HepG2 (cell line): ENCODE data around the gene AZU1. TPM values are rescaled to one million over a fixed set of nuclear protein-coding genes. Genes with fewer than 3 reads are reported as not detected.

Source experiments
- ATAD3A ChIP-seq: sonication (generic); formaldehyde crosslinking; IDR thresholded peaks from 2 replicates; pipeline ENCODE4 v1.4.0; 2020; ENCODE audit warnings: missing genetic modification reagents
- ATF1 ChIP-seq: IDR thresholded peaks from 2 replicates; pipeline ENCODE4 v1.6.1; 2016; ENCODE audit warnings: mild to moderate bottlenecking, control low read depth
- ATF7-NPFF ChIP-seq: sonication (generic); formaldehyde crosslinking; IDR thresholded peaks from 2 replicates; pipeline ENCODE4 v1.8.1; 2023; ENCODE audit warnings: mild to moderate bottlenecking, low read depth, missing genetic modification reagents, moderate library complexity
- CBX2 ChIP-seq, 2 experiments: fragments of 200-600 bp in 1 of 2; sonication (generic); formaldehyde crosslinking in 1 of 2; IDR thresholded peaks; 2 replicates each; pipeline versions ENCODE4 v1.7.0 to v1.8.1; 2018 to 2022; ENCODE audit warnings: low read depth in 2 of 2, low read length in 1 of 2, mild to moderate bottlenecking in 1 of 2, missing genetic modification reagents in 1 of 2
- CENPBD1 ChIP-seq: sonication (generic); formaldehyde crosslinking; IDR thresholded peaks from 2 replicates; pipeline ENCODE4 v1.8.0; 2022; ENCODE audit warnings: missing genetic modification reagents, low read depth, mild to moderate bottlenecking, borderline replicate concordance
- FIP1L1 ChIP-seq: fragments of 200-400 bp; formaldehyde crosslinking; IDR thresholded peaks from 2 replicates; pipeline ENCODE4 v1.6.1; 2018; ENCODE audit warnings: low read depth, mild to moderate bottlenecking, low read length, moderate library complexity, borderline replicate concordance; ENCODE audit not compliant: insufficient read depth
- KDM5B ChIP-seq: sonication (generic); formaldehyde crosslinking; IDR thresholded peaks from 2 replicates; pipeline ENCODE4 v1.4.0; 2020; ENCODE audit warnings: missing genetic modification reagents, mild to moderate bottlenecking, borderline replicate concordance
- MIER2 ChIP-seq: IDR thresholded peaks from 2 replicates; pipeline ENCODE4 v1.6.1; 2016; ENCODE audit warnings: missing biosample characterization, missing genetic modification reagents
- NCOA5 ChIP-seq: sonication (generic); formaldehyde crosslinking; IDR thresholded peaks from 2 replicates; pipeline ENCODE4 v1.4.0; 2020; ENCODE audit warnings: missing genetic modification reagents
- NFE2 ChIP-seq: sonication (generic); formaldehyde crosslinking; IDR thresholded peaks from 2 replicates; pipeline ENCODE4 v1.4.0; 2020; ENCODE audit warnings: missing genetic modification reagents
- RAD51 ChIP-seq: fragments of 450-650 bp; IDR thresholded peaks from 2 replicates; pipeline ENCODE4 v1.6.1; 2016; ENCODE audit warnings: borderline replicate concordance
- RCOR2 ChIP-seq: IDR thresholded peaks from 2 replicates; pipeline ENCODE4 v1.6.1; 2016; ENCODE audit warnings: missing biosample characterization, missing genetic modification reagents
- RFX3 ChIP-seq: IDR thresholded peaks from 2 replicates; pipeline ENCODE4 v1.6.1; 2016; ENCODE audit warnings: missing biosample characterization, missing genetic modification reagents
- TOPORS ChIP-seq: sonication (generic); formaldehyde crosslinking; IDR thresholded peaks from 2 replicates; pipeline ENCODE4 v1.8.0; 2023; ENCODE audit warnings: mild to moderate bottlenecking, missing genetic modification reagents
- UBTF ChIP-seq: sonication (generic); formaldehyde crosslinking; IDR thresholded peaks from 2 replicates; pipeline ENCODE4 v1.4.0; 2020; ENCODE audit warnings: mild to moderate bottlenecking, missing genetic modification reagents
- XBP1 ChIP-seq: sonication (generic); formaldehyde crosslinking; IDR thresholded peaks from 2 replicates; pipeline ENCODE4 v1.5.0; 2020; ENCODE audit warnings: missing genetic modification reagents
- ZNF451 ChIP-seq: sonication (generic); formaldehyde crosslinking; IDR thresholded peaks from 2 replicates; pipeline ENCODE4 v1.5.0; 2020; ENCODE audit warnings: mild to moderate bottlenecking, missing genetic modification reagents
- ZNF484 ChIP-seq: sonication (generic); formaldehyde crosslinking; IDR thresholded peaks from 2 replicates; pipeline ENCODE4 v1.5.1; 2020; ENCODE audit warnings: mild to moderate bottlenecking, low read depth, missing genetic modification reagents, borderline replicate concordance
- ZNF746 ChIP-seq: sonication (generic); formaldehyde crosslinking; IDR thresholded peaks from 2 replicates; pipeline ENCODE4 v1.8.0; 2022; ENCODE audit warnings: mild to moderate bottlenecking, missing genetic modification reagents
- ZSCAN22 ChIP-seq: sonication (generic); formaldehyde crosslinking; IDR thresholded peaks from 2 replicates; pipeline ENCODE4 v1.4.0; 2020; ENCODE audit warnings: mild to moderate bottlenecking, missing genetic modification reagents
- ZUFSP ChIP-seq: sonication (generic); formaldehyde crosslinking; IDR thresholded peaks from 2 replicates; pipeline ENCODE4 v1.9.0; 2021; ENCODE audit warnings: missing genetic modification reagents, mild to moderate bottlenecking, borderline replicate concordance
- polyA plus RNA-seq, 8 experiments: library from polyadenylated mRNA; depleted of rRNA in 3 of 8; stranded (reverse) in 7 of 8; unstranded in 1 of 8; fragments of >200 nt; fragmentation: Illumina TruSeq in 4 of 8; extraction: Trizol in 4 of 8; gene quantifications; 2 replicates each; pipeline versions ENCODE4 v1.2.1 to v1.2.3, GENCODE V29; 2011 to 2016; ENCODE audit warnings: low read depth in 4 of 8, missing spikeins in 1 of 8, mixed read lengths in 1 of 8; ENCODE audit not compliant: insufficient read depth in 1 of 8
- total RNA-seq, 5 experiments: library from RNA; depleted of rRNA; stranded (reverse); fragments of >200 nt; fragmentation: Illumina TruSeq; extraction: Trizol; gene quantifications; 2 replicates each; pipeline ENCODE4 v1.2.3, GENCODE V29; 2016; ENCODE audit warnings: low read depth in 1 of 5
- TF ChIP-seq, protein P1 (sequence below): sonication (generic); formaldehyde crosslinking; IDR thresholded peaks from 2 replicates; pipeline ENCODE4 v1.8.1; 2023; ENCODE audit warnings: mild to moderate bottlenecking, missing genetic modification reagents, borderline replicate concordance
- TF ChIP-seq, protein P2 (sequence below): sonication (generic); formaldehyde crosslinking; IDR thresholded peaks from 2 replicates; pipeline ENCODE4 v1.5.0; 2020; ENCODE audit warnings: missing genetic modification reagents
- TF ChIP-seq, protein P3 (sequence below): sonication (generic); formaldehyde crosslinking; IDR thresholded peaks from 2 replicates; pipeline ENCODE4 v1.5.1; 2020; ENCODE audit warnings: mild to moderate bottlenecking, missing genetic modification reagents, borderline replicate concordance

AZU1 gene
- total and polyA plus RNA-seq, 2 of the 13 experiments (the other 11 are each of a cell fraction or from before 2014, with no cell fraction given): not detected

DNA sequence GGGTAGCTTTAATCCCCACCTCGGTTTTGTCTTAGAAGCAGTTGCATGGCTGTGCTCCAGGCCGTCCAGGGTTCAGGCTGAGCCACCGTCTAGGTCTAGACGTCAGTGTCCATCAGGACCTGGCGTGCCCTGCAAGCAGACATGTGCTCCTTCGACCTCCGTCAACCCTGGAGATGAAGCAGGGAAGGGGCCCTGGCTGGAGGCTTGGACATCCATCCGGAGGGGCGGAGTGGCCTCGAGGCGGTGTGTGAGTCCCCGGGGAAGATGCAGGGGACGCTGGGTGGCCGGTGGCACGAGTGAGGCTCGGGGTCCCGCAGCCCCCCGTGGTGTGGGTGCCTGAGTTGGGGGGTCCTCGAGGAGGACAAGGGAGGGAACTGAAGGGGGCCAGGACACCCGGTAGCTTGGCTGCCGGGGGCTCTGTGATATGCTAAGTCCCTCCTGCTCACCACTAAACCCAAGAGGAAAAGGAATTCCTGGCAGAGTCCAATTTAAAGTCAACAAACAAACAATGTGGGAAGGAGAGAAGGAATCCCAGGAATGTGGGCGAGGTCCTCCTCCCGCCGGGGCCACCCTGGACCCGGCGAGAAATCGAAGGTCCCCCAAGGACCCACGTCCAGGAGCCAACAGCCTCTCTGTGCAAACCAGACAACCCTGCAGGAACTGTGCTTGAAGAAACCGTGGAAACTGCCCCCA, 45.3 kb upstream of the AZU1 start (continued):
- TF ChIP-seq, protein P1, sequence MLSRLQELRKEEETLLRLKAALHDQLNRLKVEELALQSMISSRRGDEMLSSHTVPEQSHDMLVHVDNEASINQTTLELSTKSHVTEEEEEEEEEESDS (CRISPR knock-in tag): no peak
- TF ChIP-seq RCOR2 (CRISPR knock-in tag) (peak; percentile 80), NFE2 (CRISPR knock-in tag) (no peak), ATF7-NPFF (CRISPR knock-in tag) (no peak), ATF1 (no peak), CBX2 (IDR thresholded peaks at IDR 0.05; ENCODE audit: low read depth, low read length) (no peak), CBX2 (CRISPR knock-in tag; IDR thresholded peaks at IDR 0.05; ENCODE audit: low read depth) (no peak), FIP1L1 (no peak), ATAD3A (CRISPR knock-in tag) (no peak), TOPORS (CRISPR knock-in tag) (no peak), NCOA5 (no peak), ZNF746 (CRISPR knock-in tag) (no peak; the same call in 1 of the 2 replicates), ZUFSP (CRISPR knock-in tag) (no peak), MIER2 (CRISPR knock-in tag) (no peak), RAD51 (no peak), ZSCAN22 (CRISPR knock-in tag) (no peak), UBTF (CRISPR knock-in tag) (peak; percentile 59), ZNF451 (no peak), ZNF484 (CRISPR knock-in tag) (no peak), XBP1 (CRISPR knock-in tag) (no peak), RFX3 (no peak), CENPBD1 (CRISPR knock-in tag) (no peak), KDM5B (CRISPR knock-in tag) (peak; percentile 60; the same call in 1 of the 2 replicates)
- TF ChIP-seq, protein P2, sequence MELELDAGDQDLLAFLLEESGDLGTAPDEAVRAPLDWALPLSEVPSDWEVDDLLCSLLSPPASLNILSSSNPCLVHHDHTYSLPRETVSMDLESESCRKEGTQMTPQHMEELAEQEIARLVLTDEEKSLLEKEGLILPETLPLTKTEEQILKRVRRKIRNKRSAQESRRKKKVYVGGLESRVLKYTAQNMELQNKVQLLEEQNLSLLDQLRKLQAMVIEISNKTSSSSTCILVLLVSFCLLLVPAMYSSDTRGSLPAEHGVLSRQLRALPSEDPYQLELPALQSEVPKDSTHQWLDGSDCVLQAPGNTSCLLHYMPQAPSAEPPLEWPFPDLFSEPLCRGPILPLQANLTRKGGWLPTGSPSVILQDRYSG (CRISPR knock-in tag): no peak
- TF ChIP-seq, protein P3, sequence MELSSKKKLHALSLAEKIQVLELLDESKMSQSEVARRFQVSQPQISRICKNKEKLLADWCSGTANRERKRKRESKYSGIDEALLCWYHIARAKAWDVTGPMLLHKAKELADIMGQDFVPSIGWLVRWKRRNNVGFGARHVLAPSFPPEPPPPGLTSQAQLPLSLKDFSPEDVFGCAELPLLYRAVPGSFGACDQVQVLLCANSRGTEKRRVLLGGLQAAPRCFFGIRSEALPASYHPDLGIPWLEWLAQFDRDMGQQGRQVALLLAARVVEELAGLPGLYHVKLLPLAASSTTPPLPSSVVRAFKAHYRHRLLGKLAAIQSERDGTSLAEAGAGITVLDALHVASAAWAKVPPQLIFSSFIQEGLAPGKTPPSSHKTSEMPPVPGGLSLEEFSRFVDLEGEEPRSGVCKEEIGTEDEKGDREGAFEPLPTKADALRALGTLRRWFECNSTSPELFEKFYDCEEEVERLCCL: no peak
